SK-N-SH treated with all-trans-retinoic acid at 6 μM for 48 hours (cell line): ENCODE measurements around the gene UNC5CL.

Source experiments
- ATAC-seq: fragments of 200-7000 bp; cut with Tn5 transposase; 3 replicates; pipeline ENCODE4 v1.9.1; 2020; ENCODE audit warnings: mild to moderate bottlenecking, moderate library complexity
- ARNTL ChIP-seq: fragments of 450-650 bp; formaldehyde crosslinking; IDR thresholded peaks from 2 replicates; pipeline ENCODE4 v1.5.0; 2020; ENCODE audit warnings: low read depth, mild to moderate bottlenecking, moderate library complexity, borderline replicate concordance
- BACH2 ChIP-seq: fragments of 250-450 bp; sonication (Bioruptor Pico); IDR thresholded peaks from 2 replicates; pipeline ENCODE4 v1.9.0; 2021; ENCODE audit warnings: mild to moderate bottlenecking, borderline replicate concordance
- CSDC2 ChIP-seq: fragments of 250-450 bp; sonication (Bioruptor Pico); IDR thresholded peaks from 2 replicates; pipeline ENCODE4 v1.5.0; 2020; ENCODE audit warnings: mild to moderate bottlenecking, moderate library complexity
- GLIS3 ChIP-seq: fragments of 250-450 bp; sonication (Bioruptor Pico); IDR thresholded peaks from 2 replicates; pipeline ENCODE4 v1.5.0; 2020; ENCODE audit warnings: mild to moderate bottlenecking, moderate library complexity
- ISL1 ChIP-seq: fragments of 250-450 bp; sonication (Bioruptor Pico); IDR thresholded peaks from 2 replicates; pipeline ENCODE4 v2.1.2; 2022; ENCODE audit warnings: mild to moderate bottlenecking, moderate library complexity
- RARB ChIP-seq: fragments of 250-450 bp; sonication (Bioruptor Pico); IDR thresholded peaks from 2 replicates; pipeline ENCODE4 v1.8.0; 2021; ENCODE audit warnings: mild to moderate bottlenecking, moderate library complexity
- TCF4 ChIP-seq: fragments of 250-450 bp; sonication (Bioruptor Pico); IDR thresholded peaks from 2 replicates; pipeline ENCODE4 v1.8.0; 2021; ENCODE audit warnings: mild to moderate bottlenecking, moderate library complexity, borderline replicate concordance
- TOX ChIP-seq: fragments of 250-450 bp; sonication (Bioruptor Pico); IDR thresholded peaks from 2 replicates; pipeline ENCODE4 v1.8.0; 2021; ENCODE audit warnings: mild to moderate bottlenecking, moderate library complexity, borderline replicate concordance
- ZFP3 ChIP-seq: fragments of 250-450 bp; sonication (Bioruptor Pico); IDR thresholded peaks from 2 replicates; pipeline ENCODE4 v1.5.0; 2020; ENCODE audit warnings: mild to moderate bottlenecking, moderate library complexity
- ZFP30 ChIP-seq: fragments of 450-650 bp; formaldehyde crosslinking; IDR thresholded peaks from 2 replicates; pipeline ENCODE4 v1.5.0; 2022; ENCODE audit warnings: mild to moderate bottlenecking, moderate library complexity
- ZNF565 ChIP-seq: fragments of 450-650 bp; formaldehyde crosslinking; conservative IDR thresholded peaks from 2 replicates; pipeline ENCODE4 v1.5.0; 2020; ENCODE audit warnings: low read depth, mild to moderate bottlenecking, moderate library complexity
- ZNF70 ChIP-seq: fragments of 450-650 bp; formaldehyde crosslinking; IDR thresholded peaks from 2 replicates; pipeline ENCODE4 v1.5.0; 2020; ENCODE audit warnings: mild to moderate bottlenecking, moderate library complexity
- ZNF8 ChIP-seq: fragments of 450-650 bp; formaldehyde crosslinking; IDR thresholded peaks from 2 replicates; pipeline ENCODE4 v1.5.0; 2020; ENCODE audit warnings: mild to moderate bottlenecking, moderate library complexity
- TF ChIP-seq, protein P1 (sequence below): fragments of 250-450 bp; sonication (Bioruptor Pico); IDR thresholded peaks from 2 replicates; pipeline ENCODE4 v1.8.0; 2021; ENCODE audit warnings: low read depth, mild to moderate bottlenecking, moderate library complexity, borderline replicate concordance
- TF ChIP-seq, protein P2 (sequence below): fragments of 250-450 bp; sonication (Bioruptor Pico); IDR thresholded peaks from 2 replicates; pipeline ENCODE4 v1.5.1; 2020; ENCODE audit warnings: low read depth, mild to moderate bottlenecking, moderate library complexity
- TF ChIP-seq, protein P3 (sequence below): fragments of 250-450 bp; sonication (Bioruptor Pico); IDR thresholded peaks from 2 replicates; pipeline ENCODE4 v1.5.1; 2021; ENCODE audit warnings: mild to moderate bottlenecking, moderate library complexity
- TF ChIP-seq, protein P4 (sequence below): fragments of 250-450 bp; sonication (Bioruptor Pico); IDR thresholded peaks from 2 replicates; pipeline ENCODE4 v1.8.0; 2020; ENCODE audit warnings: mild to moderate bottlenecking, moderate library complexity, borderline replicate concordance

UNC5CL gene

DNA sequence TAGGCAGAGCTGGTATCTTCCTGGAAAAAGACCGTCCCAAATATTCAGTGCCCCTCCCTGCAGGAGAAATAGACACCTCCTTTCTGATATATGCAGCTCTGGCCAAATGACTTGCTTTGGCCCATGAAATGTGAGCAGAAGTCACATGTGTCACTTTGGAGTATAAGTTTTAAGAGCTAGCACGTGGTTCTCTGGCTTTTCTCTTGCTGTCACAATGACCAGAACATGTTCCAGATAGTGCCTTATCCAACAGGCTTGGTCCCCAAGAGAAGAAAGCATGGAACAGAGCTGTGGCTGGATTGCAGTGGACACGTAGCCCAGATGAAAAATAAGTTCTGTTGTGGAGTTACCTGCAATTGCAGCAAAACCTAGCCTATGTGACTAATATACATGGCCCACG lies 40.4 kb downstream of the UNC5CL start:
- ATAC-seq: no peak
- TF ChIP-seq ZFP30 (CRISPR knock-in tag): no peak
- TF ChIP-seq, protein P1, sequence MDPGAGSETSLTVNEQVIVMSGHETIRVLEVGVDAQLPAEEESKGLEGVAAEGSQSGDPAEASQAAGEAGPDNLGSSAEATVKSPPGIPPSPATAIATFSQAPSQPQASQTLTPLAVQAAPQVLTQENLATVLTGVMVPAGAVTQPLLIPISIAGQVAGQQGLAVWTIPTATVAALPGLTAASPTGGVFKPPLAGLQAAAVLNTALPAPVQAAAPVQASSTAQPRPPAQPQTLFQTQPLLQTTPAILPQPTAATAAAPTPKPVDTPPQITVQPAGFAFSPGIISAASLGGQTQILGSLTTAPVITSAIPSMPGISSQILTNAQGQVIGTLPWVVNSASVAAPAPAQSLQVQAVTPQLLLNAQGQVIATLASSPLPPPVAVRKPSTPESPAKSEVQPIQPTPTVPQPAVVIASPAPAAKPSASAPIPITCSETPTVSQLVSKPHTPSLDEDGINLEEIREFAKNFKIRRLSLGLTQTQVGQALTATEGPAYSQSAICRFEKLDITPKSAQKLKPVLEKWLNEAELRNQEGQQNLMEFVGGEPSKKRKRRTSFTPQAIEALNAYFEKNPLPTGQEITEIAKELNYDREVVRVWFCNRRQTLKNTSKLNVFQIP (CRISPR knock-in tag): no peak
- TF ChIP-seq, protein P2, sequence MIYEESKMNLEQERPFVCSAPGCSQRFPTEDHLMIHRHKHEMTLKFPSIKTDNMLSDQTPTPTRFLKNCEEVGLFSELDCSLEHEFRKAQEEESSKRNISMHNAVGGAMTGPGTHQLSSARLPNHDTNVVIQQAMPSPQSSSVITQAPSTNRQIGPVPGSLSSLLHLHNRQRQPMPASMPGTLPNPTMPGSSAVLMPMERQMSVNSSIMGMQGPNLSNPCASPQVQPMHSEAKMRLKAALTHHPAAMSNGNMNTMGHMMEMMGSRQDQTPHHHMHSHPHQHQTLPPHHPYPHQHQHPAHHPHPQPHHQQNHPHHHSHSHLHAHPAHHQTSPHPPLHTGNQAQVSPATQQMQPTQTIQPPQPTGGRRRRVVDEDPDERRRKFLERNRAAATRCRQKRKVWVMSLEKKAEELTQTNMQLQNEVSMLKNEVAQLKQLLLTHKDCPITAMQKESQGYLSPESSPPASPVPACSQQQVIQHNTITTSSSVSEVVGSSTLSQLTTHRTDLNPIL (CRISPR knock-in tag): no peak

DNA sequence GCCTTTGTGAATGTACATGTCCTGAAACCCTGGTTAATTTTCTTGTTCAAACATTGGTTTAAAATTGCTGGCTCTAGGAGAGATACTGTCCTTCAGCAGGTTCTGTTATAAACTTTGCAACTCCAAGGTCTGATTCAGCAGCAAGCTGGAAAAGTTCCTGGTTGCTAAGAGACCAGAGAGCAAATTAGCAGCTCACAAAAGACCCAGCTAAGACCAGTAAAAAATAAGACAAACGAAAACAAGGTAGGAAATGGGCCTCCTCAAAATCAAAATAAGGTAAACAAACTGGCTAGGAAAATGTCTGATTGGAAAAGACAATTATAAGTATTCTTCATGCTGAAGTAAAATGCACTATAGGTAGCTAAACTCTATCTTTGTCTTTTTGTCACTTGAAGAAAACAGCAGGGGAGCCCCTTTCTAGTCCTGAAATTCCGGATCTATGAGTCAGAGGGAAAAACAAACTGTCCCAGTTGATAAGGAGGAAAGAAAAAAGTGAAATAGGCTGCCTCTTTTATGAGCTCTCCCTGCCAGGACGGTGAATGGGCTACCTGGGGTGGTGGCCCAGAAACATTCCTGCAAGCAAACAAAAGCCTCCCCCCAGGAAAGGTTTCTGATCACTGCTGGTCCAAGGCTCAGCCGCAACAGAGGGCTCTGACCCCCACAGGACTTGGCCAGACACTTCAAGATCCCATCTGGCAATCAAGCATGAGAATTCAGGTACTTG lies 41.6 kb downstream of the UNC5CL start:
- peak; percentile 78 for ATAC-seq
- TF ChIP-seq, protein P1 (CRISPR knock-in tag): no peak
- TF ChIP-seq, protein P3, sequence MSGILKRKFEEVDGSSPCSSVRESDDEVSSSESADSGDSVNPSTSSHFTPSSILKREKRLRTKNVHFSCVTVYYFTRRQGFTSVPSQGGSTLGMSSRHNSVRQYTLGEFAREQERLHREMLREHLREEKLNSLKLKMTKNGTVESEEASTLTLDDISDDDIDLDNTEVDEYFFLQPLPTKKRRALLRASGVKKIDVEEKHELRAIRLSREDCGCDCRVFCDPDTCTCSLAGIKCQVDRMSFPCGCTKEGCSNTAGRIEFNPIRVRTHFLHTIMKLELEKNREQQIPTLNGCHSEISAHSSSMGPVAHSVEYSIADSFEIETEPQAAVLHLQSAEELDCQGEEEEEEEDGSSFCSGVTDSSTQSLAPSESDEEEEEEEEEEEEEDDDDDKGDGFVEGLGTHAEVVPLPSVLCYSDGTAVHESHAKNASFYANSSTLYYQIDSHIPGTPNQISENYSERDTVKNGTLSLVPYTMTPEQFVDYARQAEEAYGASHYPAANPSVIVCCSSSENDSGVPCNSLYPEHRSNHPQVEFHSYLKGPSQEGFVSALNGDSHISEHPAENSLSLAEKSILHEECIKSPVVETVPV (CRISPR knock-in tag): no peak
- TF ChIP-seq GLIS3 (CRISPR knock-in tag): no peak
- TF ChIP-seq TOX (CRISPR knock-in tag): no peak
- no peak for TF ChIP-seq CSDC2 (CRISPR knock-in tag)
- no peak for TF ChIP-seq ZNF565 (CRISPR knock-in tag)
- TF ChIP-seq ARNTL (CRISPR knock-in tag): no peak
- TF ChIP-seq ZFP30 (CRISPR knock-in tag): no peak
- TF ChIP-seq, protein P2 (CRISPR knock-in tag): no peak
- TF ChIP-seq ZNF8 (CRISPR knock-in tag): no peak
- TF ChIP-seq ZFP3 (CRISPR knock-in tag): no peak
- no peak for TF ChIP-seq ISL1
- no peak for TF ChIP-seq BACH2 (CRISPR knock-in tag)
- TF ChIP-seq ZNF70 (CRISPR knock-in tag): no peak
- TF ChIP-seq, protein P4, sequence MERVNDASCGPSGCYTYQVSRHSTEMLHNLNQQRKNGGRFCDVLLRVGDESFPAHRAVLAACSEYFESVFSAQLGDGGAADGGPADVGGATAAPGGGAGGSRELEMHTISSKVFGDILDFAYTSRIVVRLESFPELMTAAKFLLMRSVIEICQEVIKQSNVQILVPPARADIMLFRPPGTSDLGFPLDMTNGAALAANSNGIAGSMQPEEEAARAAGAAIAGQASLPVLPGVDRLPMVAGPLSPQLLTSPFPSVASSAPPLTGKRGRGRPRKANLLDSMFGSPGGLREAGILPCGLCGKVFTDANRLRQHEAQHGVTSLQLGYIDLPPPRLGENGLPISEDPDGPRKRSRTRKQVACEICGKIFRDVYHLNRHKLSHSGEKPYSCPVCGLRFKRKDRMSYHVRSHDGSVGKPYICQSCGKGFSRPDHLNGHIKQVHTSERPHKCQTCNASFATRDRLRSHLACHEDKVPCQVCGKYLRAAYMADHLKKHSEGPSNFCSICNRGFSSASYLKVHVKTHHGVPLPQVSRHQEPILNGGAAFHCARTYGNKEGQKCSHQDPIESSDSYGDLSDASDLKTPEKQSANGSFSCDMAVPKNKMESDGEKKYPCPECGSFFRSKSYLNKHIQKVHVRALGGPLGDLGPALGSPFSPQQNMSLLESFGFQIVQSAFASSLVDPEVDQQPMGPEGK: no peak
- no peak for TF ChIP-seq RARB (CRISPR knock-in tag)
- TF ChIP-seq, all 23 proteins: peak for 0

DNA sequence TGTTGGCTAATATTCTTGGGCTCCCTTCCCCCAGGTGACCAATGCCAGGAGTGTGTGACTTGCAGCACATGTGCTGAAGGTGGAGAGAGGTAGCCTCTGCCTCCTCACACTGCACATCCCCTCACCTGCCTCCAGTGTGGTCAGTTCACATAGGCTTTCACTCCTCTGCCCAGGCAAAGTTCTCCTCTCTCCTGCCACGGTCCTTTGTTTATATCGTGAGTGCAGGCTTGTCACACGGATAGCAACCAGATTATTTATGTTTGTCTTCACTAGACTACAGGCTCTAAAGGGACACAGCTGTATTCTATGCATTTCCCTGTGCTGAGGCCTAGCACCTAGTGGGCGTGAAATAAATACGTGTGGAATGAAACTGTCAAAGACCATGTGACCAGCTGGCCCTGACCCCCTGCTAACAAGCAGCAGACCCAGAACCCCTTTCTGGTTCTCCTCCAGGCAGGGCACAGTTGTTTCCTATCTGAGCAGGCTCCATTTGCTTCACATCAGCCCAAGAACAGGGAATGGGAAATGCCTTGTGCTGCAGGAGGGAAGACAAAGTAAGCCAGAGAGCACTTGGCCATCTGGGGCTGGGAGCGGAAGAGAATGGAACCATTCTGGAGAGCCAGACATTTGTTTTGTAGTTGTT lies 42.3 kb downstream of the UNC5CL start:
- peak; percentile 50 for ATAC-seq
- no peak for TF ChIP-seq BACH2 (CRISPR knock-in tag)

DNA sequence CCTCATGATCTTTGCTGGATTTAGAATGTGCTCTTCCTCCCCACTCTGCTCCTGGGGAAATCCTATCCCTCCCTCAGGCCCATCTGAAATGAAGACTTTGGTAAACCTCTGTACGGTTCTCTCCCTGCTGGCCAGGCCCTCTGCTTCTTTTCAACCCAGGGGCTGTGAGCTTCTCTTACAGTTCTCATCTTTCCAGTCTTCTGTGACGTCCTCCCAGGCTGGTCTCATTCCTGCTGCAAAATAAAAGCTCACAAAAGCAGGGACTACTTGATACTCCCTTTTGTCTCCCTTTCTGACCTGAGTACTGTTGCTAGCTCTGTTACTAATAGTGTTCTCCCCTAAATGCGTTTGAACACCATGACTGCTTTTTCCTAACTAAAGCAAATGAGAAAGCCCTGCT lies 46.3 kb downstream of the UNC5CL start:
- TF ChIP-seq, protein P2 (CRISPR knock-in tag): no peak
- TF ChIP-seq TOX (CRISPR knock-in tag): no peak
- no peak for TF ChIP-seq BACH2 (CRISPR knock-in tag)
- no peak for TF ChIP-seq TCF4 (CRISPR knock-in tag)
- no peak for ATAC-seq
